ENCODE measurements around the gene KRTAP10-4.

DNA sequence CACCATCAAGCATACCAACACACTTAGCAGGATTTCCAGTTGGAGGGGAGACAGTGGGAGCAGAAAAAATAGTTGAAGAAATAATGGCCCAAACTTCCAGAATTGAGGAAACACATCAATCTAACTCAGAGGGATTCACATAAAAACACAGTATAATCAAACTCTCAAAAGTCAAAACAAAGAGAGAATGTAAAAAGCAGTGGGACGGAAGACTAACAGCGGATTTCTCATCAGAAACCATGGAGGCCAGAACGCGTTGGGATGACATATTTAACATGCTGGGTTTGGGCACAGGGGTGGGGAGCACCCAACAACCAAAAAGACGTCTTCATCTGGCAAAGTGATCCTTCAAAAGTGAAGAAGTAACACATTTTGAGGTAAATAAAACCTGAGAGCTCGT, 46.4 kb downstream of the KRTAP10-4 start:
- TF ChIP-seq CTCF (conservative IDR thresholded peaks at IDR 0.05; ENCODE audit: low read length), result no peak
- TF ChIP-seq EZH2phosphoT487 (IDR thresholded peaks at IDR 0.05; ENCODE audit: borderline replicate concordance, low read depth, low read length), result no peak

All from OCI-LY7 (cell line).